Stimulated activated CD8-positive, alpha-beta memory T cell treated with anti-CD3 and anti-CD28 coated beads, Interleukin-15, amount 100 ng/mL, for 24 hours (primary cell): ENCODE measurements around the gene NCBP2.
A peak's percentile ranks its signal among the peaks of the same experiment; 100 is the strongest.

Source experiments
- DNase-seq: peaks from one replicate; pipeline ENCODE4 v3.0.0-alpha.2; 2020; ENCODE audit warnings: low read depth

The NCBP2 gene

GRCh38 chr3:196941729-196942225 lies 551 bp downstream of the NCBP2 start:
- peak; percentile 29 for DNase-seq

- no peak for DNase-seq
Observed at GRCh38 chr3:196938576-196938975, 3.8 kb downstream of the NCBP2 start.

GRCh38 chr3:196938124-196938523 lies 4.2 kb downstream of the NCBP2 start:
- no peak for DNase-seq

GRCh38 chr3:196936288-196936687 lies 6.0 kb downstream of the NCBP2 start:
- no peak for DNase-seq

GRCh38 chr3:196932600-196932999 lies 9.7 kb downstream of the NCBP2 start:
- no peak for DNase-seq

DNA sequence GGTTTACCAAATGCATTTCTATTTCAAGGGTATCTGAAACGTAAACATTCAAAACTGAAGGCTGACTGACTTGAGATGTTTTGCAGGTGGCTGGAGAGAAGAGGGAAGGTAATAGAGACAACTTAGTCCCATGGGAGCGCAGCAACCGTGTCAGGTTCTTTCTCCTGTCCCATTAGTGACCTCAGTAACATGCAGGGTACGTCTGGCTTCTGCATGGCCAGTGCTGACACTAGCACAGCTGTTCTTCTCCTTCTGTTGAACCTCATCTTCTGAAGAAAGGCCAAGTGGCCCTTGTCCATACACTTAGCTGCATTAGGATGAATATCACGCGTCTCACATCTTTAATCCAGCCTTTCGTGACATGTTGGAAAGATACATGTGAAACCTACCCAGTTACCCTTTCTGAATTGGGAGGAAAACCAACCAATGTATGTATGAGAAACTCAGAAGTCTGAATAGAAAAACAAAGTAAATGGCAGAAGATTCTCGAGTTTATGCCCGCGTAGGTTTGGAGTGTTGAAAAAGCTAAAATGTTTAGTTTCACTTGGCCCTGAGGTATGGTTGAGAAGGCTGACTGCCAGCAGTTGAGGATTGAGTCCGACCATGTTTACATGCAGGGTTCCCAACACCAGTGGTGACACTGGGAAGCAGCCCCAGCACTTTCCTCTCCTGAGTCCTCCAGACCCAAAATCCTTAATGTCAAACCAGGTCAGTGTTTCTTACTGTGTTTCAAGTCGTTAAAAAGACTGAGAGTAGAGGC lies 10.3 kb downstream of the NCBP2 start:
- DNase-seq: no peak

DNA sequence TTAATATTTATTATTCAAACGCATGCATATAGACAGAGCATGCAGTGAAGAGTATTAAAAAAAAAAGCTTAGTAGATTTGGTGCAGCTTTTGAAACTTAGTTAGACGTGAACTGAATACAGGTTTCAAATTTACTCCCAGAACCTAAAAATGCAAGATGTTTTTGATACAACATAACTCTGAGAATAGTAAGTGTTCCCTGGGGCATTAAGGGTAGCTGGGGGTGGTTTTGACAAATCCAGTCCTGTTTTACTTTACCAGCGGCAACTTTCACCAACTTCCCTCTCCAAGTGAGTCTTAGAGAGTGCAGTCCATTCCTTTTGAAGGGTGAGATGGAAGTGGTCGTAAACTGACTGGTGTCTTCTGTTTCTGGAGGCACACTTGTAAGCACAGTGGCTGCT lies 11.2 kb downstream of the NCBP2 start:
- DNase-seq: no peak

DNA sequence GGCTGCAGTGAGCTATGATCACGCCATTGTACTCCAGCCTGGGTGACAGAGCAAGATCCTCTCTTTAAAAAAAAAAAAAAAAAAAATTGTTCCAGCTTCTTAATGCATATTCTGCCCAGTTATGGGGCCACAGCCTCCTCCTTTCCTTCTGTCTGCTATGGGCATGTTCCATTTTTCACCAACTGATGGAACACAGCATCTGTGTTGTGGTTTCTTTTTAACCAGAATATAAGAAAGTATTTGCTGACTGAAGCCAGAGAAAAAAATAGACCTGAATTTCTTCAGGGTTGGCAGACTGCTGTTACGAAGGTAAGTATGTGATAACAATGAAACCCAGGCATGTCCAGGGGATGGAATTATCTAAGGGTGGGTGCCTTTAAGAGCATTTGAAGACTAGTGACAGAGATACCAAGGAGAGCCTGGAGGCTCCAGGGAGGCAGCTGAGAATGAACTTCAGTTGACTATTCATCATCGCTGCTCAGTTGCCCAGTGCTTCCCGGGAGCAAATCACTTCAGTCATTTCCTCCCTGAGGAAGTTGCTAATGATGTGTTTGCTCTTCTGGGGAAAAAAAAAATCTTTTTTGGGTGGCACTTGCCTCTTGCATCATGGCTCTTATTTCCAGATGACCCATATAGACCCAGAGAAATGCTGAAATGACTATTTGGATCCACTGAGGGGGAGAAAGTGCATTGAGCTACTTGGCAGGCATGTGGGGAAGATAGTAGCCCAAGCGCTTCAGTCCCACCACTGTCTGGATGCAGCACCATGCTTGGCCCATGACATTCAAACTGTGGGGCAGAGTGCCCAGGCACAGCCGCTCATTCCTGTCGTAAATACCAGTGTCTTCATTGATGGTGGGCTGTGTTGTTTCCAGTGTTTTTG lies 14.5 kb downstream of the NCBP2 start:
- no peak for DNase-seq

DNA sequence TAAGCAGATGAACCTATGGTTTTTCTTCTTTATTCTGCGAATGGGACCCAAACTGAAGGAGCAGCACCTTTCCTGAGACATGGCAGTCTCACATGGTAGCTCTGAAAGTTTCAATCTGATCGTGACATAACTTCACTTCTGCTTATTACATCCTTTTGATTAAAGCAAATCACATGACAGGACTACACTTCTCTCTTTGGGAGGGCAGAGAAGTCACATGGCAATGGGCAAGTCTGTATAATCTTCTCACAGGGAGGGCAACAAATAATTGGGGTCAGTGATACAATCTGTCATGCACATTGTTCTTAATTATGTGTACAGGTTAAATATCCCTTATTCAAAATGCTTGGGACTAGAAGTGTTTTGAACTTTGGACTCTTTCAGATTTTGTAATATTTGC lies 21.6 kb downstream of the NCBP2 start:
- no peak for DNase-seq

DNA sequence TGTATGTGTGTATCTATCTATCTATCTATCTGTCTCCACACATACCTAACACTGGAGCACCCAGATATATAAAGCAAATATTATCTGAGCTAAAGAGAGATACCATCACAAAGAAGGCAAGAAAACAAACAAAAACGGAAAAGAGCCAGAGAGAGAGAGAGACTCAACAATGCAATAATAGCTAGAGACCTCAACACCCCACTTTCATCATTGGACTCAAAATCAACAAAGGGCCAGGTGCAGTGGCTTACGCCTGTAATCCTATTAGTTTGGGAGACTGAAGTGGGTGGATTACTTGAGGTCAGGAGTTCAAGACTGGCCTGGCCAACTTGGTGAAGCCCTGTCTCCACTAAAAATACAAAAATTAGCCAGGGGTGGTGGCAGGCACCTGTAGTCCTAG lies 23.4 kb downstream of the NCBP2 start:
- DNase-seq: no peak

DNA sequence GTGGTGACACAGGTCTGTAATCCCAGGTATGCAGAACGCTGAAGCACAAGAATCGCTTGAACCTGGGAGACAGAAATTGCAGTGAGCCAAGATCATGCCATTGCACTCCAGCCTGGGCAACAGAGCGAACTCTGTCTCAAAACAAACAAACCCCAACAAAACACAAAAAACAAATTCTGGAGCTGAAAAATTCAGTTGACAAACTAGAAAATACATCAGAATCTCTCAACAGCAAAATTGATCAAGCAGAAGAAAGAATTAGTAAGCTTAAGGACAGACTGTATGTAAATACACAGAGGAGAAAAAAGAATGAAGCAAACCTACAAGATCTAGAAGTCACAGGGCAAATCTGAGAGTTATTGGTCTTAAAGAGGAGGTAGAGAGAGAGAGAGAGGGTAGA lies 25.3 kb downstream of the NCBP2 start:
- no peak for DNase-seq

DNA sequence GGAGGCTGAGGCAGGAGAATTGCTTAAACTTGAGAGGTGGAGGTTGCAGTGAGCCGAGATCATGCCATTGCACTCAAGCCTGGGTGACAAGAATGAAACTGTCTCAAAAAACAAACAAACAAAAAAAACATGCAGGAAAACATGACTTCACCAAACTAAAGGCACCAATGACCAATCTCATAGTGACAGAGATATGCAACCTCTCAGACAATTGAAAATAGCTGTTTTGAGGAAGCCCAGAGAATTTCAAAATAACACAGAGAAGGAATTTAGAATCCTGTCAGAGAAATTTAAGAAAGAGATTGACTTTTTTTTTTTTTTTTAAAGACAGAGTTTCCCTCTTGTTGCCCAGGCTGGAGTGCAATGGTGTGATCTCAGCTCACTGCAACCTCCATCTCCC lies 26.1 kb downstream of the NCBP2 start:
- no peak for DNase-seq

DNA sequence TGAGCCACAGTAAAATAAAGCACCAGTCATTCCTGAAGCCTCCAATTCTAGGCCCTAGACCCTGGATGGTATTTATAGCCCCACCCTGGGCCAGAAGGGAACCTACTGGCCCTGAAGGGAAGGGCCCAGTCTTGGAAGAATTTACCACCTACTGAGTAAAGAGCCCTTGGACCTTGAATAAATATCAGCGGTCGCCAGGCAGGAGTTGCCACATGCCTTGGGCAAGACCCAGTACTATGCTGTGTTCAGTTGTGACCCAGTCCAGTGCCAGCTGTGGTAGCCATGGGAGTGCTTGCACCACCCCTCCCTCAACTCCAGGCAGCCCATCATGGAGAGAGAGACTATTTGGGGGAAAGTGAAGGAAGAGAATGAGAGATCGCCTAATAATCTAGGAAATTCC lies 27.0 kb downstream of the NCBP2 start:
- no peak for DNase-seq

DNA sequence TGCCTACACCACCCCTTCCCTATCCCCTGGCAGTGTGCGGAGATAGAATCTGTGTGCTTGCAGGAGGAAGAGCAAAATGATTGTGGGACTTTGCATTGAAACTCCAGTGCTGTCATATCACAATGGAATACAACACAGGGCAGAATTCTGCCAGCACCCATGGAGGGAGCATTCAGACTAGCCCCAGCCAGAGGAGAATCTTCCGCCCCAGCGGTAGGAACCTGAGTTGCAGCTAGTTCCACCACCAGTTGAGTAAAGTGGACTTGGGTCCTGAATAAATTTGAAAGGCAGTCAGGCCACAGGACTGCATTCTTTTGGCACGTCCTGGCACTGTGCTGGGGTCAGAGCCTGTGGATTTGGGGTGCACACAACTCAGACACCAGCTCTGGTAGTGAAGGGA lies 27.5 kb downstream of the NCBP2 start:
- no peak for DNase-seq

DNA sequence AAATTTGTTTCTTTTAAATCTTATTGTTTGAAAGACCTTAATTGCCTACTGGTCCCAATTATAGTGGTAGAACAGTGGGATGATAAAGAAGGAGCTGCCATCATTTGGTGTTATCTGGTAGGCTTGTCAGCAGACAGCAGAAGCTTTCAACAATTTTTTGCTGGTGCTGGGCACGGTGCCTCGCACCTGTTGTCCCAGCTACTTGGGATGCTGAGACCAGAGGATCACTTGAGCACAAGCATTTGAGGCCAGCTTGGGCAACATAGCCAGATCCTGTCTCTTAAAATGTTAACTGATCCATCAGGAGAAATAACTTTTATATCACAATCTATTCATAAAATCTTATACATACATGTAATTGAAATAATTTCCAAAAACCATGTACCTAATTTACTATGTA lies 38.6 kb downstream of the NCBP2 start:
- no peak for DNase-seq

- DNase-seq: no peak
Observed at GRCh38 chr3:196902296-196902695, 40.0 kb downstream of the NCBP2 start.

GRCh38 chr3:196901768-196902167 lies 40.6 kb downstream of the NCBP2 start:
- no peak for DNase-seq

DNA sequence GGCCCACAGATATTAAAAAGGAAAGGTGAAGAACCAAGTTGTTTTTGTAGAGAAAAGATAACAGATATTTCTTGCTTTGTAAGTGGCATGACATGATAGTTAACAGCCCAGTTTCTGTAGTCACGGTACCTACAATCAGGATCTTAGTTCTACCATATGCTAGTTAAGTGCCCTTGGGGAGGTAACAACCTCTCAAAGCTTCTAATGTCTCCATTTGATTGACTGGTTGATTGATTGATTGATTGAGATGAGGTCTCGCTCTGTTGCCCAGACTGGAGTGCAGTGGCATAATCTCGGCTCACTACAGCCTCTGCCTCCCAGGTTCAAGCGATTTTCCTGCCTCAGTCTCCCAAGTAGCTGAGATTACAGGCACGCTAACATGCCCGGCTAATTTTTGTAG lies 46.1 kb downstream of the NCBP2 start:
- DNase-seq: no peak

GRCh38 chr3:196894557-196895295 lies 47.6 kb downstream of the NCBP2 start:
- DNase-seq: no peak

GRCh38 chr3:196889844-196890708 lies 52.3 kb downstream of the NCBP2 start:
- no peak for DNase-seq

- no peak for DNase-seq
Observed at GRCh38 chr3:196886144-196886543, 56.2 kb downstream of the NCBP2 start.
